Fibroblast of lung (primary cell): ENCODE data around the gene VIP.

Source experiments
- EZH2 ChIP-seq: IDR thresholded peaks from 2 replicates; pipeline ENCODE4 v1.5.1; 2012; ENCODE audit warnings: low read length, control low read depth, mild to moderate bottlenecking; ENCODE audit errors: missing control alignments
- TF ChIP-seq, protein P1 (sequence below), 2 donors: IDR thresholded peaks in 1 of 2; conservative IDR thresholded peaks in 1 of 2; 1 replicate in 1 of 2; 2 replicates in 1 of 2; pipeline ENCODE4 v1.5.1; 2011 to 2012; ENCODE audit warnings: low read length in 2 of 2, control low read depth in 1 of 2, inconsistent platforms in 1 of 2, low read depth in 1 of 2, mild to moderate bottlenecking in 1 of 2

DNA sequence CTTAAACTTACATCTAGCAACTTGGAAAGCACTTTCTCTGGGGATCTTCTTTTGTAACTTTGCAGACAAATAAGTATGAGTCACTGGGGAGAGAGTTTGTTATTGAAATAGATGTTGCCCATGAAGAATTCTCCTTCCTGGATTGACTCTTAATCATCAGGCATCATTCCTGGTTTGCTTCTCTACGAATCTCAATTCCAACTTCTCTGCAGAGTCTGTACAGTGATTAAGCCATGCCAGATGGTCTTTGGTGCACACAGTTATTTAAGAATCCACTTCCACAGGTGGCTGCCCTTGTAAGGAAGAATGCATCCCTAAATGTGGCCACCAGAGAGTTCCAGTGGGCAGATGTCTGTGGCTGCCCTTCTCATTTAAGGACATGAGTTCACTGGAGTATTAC, 27.2 kb upstream of the VIP start:
- TF ChIP-seq, protein P1, sequence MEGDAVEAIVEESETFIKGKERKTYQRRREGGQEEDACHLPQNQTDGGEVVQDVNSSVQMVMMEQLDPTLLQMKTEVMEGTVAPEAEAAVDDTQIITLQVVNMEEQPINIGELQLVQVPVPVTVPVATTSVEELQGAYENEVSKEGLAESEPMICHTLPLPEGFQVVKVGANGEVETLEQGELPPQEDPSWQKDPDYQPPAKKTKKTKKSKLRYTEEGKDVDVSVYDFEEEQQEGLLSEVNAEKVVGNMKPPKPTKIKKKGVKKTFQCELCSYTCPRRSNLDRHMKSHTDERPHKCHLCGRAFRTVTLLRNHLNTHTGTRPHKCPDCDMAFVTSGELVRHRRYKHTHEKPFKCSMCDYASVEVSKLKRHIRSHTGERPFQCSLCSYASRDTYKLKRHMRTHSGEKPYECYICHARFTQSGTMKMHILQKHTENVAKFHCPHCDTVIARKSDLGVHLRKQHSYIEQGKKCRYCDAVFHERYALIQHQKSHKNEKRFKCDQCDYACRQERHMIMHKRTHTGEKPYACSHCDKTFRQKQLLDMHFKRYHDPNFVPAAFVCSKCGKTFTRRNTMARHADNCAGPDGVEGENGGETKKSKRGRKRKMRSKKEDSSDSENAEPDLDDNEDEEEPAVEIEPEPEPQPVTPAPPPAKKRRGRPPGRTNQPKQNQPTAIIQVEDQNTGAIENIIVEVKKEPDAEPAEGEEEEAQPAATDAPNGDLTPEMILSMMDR (conservative IDR thresholded peaks at IDR 0.05 in 1 of 2, IDR thresholded peaks at IDR 0.05 in 1 of 2; ENCODE audit: low read depth in 1 of 2, low read length in 2 of 2): no peak
- TF ChIP-seq EZH2: no peak
